ENCODE data around the gene CAVIN3.

The CAVIN3 gene

GRCh38 chr11:6353367-6353987 is 33.2 kb upstream of the CAVIN3 start:
- TF ChIP-seq CTCF (conservative IDR thresholded peaks at IDR 0.05; ENCODE audit: low read depth, low read length): peak; percentile 94
- Histone ChIP-seq H3K27me3 (ENCODE audit: insufficient read depth, low read depth) (no peaks in the 10 kb centered on the region), H2AFZ (ENCODE audit: low read depth) (peak overlapping the region; percentile 35; the same call in 1 of the 2 replicates), H3K79me2 (ENCODE audit: insufficient read depth, low read depth) (no peaks in the 10 kb centered on the region), H4K20me1 (ENCODE audit: insufficient read depth) (no peaks in the 10 kb centered on the region), H3K27ac (no peak overlapping the region), H3K9ac (no peak overlapping the region), H3K4me2 (no peak overlapping the region), H3K4me3 (IDR thresholded peaks at IDR 0.05; ENCODE audit: insufficient read depth, low read depth, low read length) (no peak overlapping the region), H3K36me3 (ENCODE audit: insufficient read depth) (no peaks in the 10 kb centered on the region), H3K4me1 (ENCODE audit: low read depth, poor library complexity, severe bottlenecking) (no peaks in the 10 kb centered on the region)

GRCh38 chr11:6351782-6352382 is 31.6 kb upstream of the CAVIN3 start:
- Histone ChIP-seq H3K4me1 (ENCODE audit: low read depth, poor library complexity, severe bottlenecking) (no peaks in the 10 kb centered on the region), H3K9ac (no peak overlapping the region)
- TF ChIP-seq CTCF (conservative IDR thresholded peaks at IDR 0.05; ENCODE audit: low read depth, low read length): no peak

GRCh38 chr11:6350486-6350885 is 30.2 kb upstream of the CAVIN3 start:
- no peak for TF ChIP-seq CTCF (conservative IDR thresholded peaks at IDR 0.05; ENCODE audit: low read depth, low read length)
- Histone ChIP-seq H3K9ac (no peak overlapping the region), H2AFZ (ENCODE audit: low read depth) (no peak overlapping the region)

More at GRCh38 chr11:6351782-6352382, 31.6 kb upstream of the CAVIN3 start:
- H3K79me2 ChIP-seq (ENCODE audit: insufficient read depth, low read depth): no peaks in the 10 kb centered on the region
- no peaks in the 10 kb centered on the region for H3K36me3 ChIP-seq (ENCODE audit: insufficient read depth)
- H4K20me1 ChIP-seq (ENCODE audit: insufficient read depth): no peaks in the 10 kb centered on the region
- H3K27ac ChIP-seq: no peak overlapping the region
- no peak overlapping the region for H3K4me3 ChIP-seq (IDR thresholded peaks at IDR 0.05; ENCODE audit: insufficient read depth, low read depth, low read length)
- no peaks in the 10 kb centered on the region for H3K27me3 ChIP-seq (ENCODE audit: insufficient read depth, low read depth)
- H2AFZ ChIP-seq (ENCODE audit: low read depth): no peak overlapping the region
- H3K4me2 ChIP-seq: no peak overlapping the region

GRCh38 chr11:6350043-6350442 is 29.7 kb upstream of the CAVIN3 start:
- no peaks in the 10 kb centered on the region for H3K27me3 ChIP-seq (ENCODE audit: insufficient read depth, low read depth)
- H3K4me1 ChIP-seq (ENCODE audit: low read depth, poor library complexity, severe bottlenecking): no peaks in the 10 kb centered on the region
- no peak overlapping the region for H3K4me3 ChIP-seq (IDR thresholded peaks at IDR 0.05; ENCODE audit: insufficient read depth, low read depth, low read length)
- no peaks in the 10 kb centered on the region for H4K20me1 ChIP-seq (ENCODE audit: insufficient read depth)
- H3K36me3 ChIP-seq (ENCODE audit: insufficient read depth): no peaks in the 10 kb centered on the region
- TF ChIP-seq CTCF (conservative IDR thresholded peaks at IDR 0.05; ENCODE audit: low read depth, low read length): no peak
- no peak overlapping the region for H3K27ac ChIP-seq
- H3K4me2 ChIP-seq: no peak overlapping the region
- no peak overlapping the region for H3K9ac ChIP-seq
- H3K79me2 ChIP-seq (ENCODE audit: insufficient read depth, low read depth): no peaks in the 10 kb centered on the region
- H2AFZ ChIP-seq (ENCODE audit: low read depth): no peak overlapping the region

More at GRCh38 chr11:6350486-6350885, 30.2 kb upstream of the CAVIN3 start:
- H4K20me1 ChIP-seq (ENCODE audit: insufficient read depth): no peaks in the 10 kb centered on the region
- no peaks in the 10 kb centered on the region for H3K4me1 ChIP-seq (ENCODE audit: low read depth, poor library complexity, severe bottlenecking)
- no peak overlapping the region for H3K4me2 ChIP-seq
- H3K27me3 ChIP-seq (ENCODE audit: insufficient read depth, low read depth): no peaks in the 10 kb centered on the region
- H3K4me3 ChIP-seq (IDR thresholded peaks at IDR 0.05; ENCODE audit: insufficient read depth, low read depth, low read length): no peak overlapping the region
- H3K36me3 ChIP-seq (ENCODE audit: insufficient read depth): no peaks in the 10 kb centered on the region
- H3K27ac ChIP-seq: no peak overlapping the region
- H3K79me2 ChIP-seq (ENCODE audit: insufficient read depth, low read depth): no peaks in the 10 kb centered on the region
